ENCODE measurements around the gene BAIAP2L1.
A peak's percentile ranks its signal among the peaks of the same experiment; 100 is the strongest.
"Not testable (repeated sequence)": the region's sequence is repeated elsewhere in the genome, so short reads cannot be mapped to it uniquely, and the experiment has no call there.

BAIAP2L1 gene

GRCh38 chr7:98414205-98414900, 13.5 kb upstream of the BAIAP2L1 start:
- TF ChIP-seq JUND (IDR thresholded peaks at IDR 0.05; ENCODE audit: low read depth) = no peak
- DNase-seq (ENCODE audit: low read depth in 1 of 2, low spot score in 1 of 2) = no peak
- in situ Hi-C loops (cut with HindIII; ENCODE audit: low pct_unique_long_range_greater_than_20kb, low sequenced_read_pairs) = no loop called here

- DNase-seq (ENCODE audit: low read depth in 1 of 2, low spot score in 1 of 2); in situ Hi-C loops (cut with HindIII; ENCODE audit: low pct_unique_long_range_greater_than_20kb, low sequenced_read_pairs): not testable (repeated sequence)
Observed at GRCh38 chr7:98413655-98414054, 12.8 kb upstream of the BAIAP2L1 start.

GRCh38 chr7:98409843-98410242, 9.0 kb upstream of the BAIAP2L1 start:
- DNase-seq (ENCODE audit: low read depth in 1 of 2, low spot score in 1 of 2) = no peak
- in situ Hi-C loops (cut with HindIII; ENCODE audit: low pct_unique_long_range_greater_than_20kb, low sequenced_read_pairs) = no loop called here
- TF ChIP-seq JUND (IDR thresholded peaks at IDR 0.05; ENCODE audit: low read depth) = no peak

- in situ Hi-C loops (cut with HindIII; ENCODE audit: low pct_unique_long_range_greater_than_20kb, low sequenced_read_pairs); DNase-seq (ENCODE audit: low read depth in 1 of 2, low spot score in 1 of 2): not testable (repeated sequence)
Observed at GRCh38 chr7:98408146-98408545, 7.3 kb upstream of the BAIAP2L1 start.

GRCh38 chr7:98406827-98407226, 5.9 kb upstream of the BAIAP2L1 start:
- no peak for DNase-seq (ENCODE audit: low read depth in 1 of 2, low spot score in 1 of 2)
- in situ Hi-C loops (cut with HindIII; ENCODE audit: low pct_unique_long_range_greater_than_20kb, low sequenced_read_pairs) = no loop called here
- no peak for TF ChIP-seq JUND (IDR thresholded peaks at IDR 0.05; ENCODE audit: low read depth)

- no peak for DNase-seq (ENCODE audit: low read depth in 1 of 2, low spot score in 1 of 2)
- in situ Hi-C loops (cut with HindIII; ENCODE audit: low pct_unique_long_range_greater_than_20kb, low sequenced_read_pairs) = no loop called here
- no peak for TF ChIP-seq JUND (IDR thresholded peaks at IDR 0.05; ENCODE audit: low read depth)
Observed at GRCh38 chr7:98404840-98405239, 4.0 kb upstream of the BAIAP2L1 start.

GRCh38 chr7:98399890-98400541, 874 bp downstream of the BAIAP2L1 start:
- peak in 1 of 2 experiments; percentile 89 for DNase-seq (ENCODE audit: low read depth in 1 of 2, low spot score in 1 of 2)
- in situ Hi-C loops (cut with HindIII; ENCODE audit: low pct_unique_long_range_greater_than_20kb, low sequenced_read_pairs) = no loop called here
- TF ChIP-seq JUND (IDR thresholded peaks at IDR 0.05; ENCODE audit: low read depth) = no peak

GRCh38 chr7:98399462-98399861, 1.4 kb downstream of the BAIAP2L1 start:
- DNase-seq (ENCODE audit: low read depth in 1 of 2, low spot score in 1 of 2) = no peak
- in situ Hi-C loops (cut with HindIII; ENCODE audit: low pct_unique_long_range_greater_than_20kb, low sequenced_read_pairs) = no loop called here
- no peak for TF ChIP-seq JUND (IDR thresholded peaks at IDR 0.05; ENCODE audit: low read depth)

GRCh38 chr7:98398567-98399372, 2.1 kb downstream of the BAIAP2L1 start:
- DNase-seq (ENCODE audit: low read depth in 1 of 2, low spot score in 1 of 2) = peak in 1 of 2 experiments; percentile 32
- in situ Hi-C loops (cut with HindIII; ENCODE audit: low pct_unique_long_range_greater_than_20kb, low sequenced_read_pairs) = no loop called here
- TF ChIP-seq JUND (IDR thresholded peaks at IDR 0.05; ENCODE audit: low read depth) = no peak

GRCh38 chr7:98396768-98397167, 4.1 kb downstream of the BAIAP2L1 start:
- no peak for TF ChIP-seq JUND (IDR thresholded peaks at IDR 0.05; ENCODE audit: low read depth)
- in situ Hi-C loops (cut with HindIII; ENCODE audit: low pct_unique_long_range_greater_than_20kb, low sequenced_read_pairs) = no loop called here
- no peak for DNase-seq (ENCODE audit: low read depth in 1 of 2, low spot score in 1 of 2)

- DNase-seq (ENCODE audit: low read depth in 1 of 2, low spot score in 1 of 2) = no peak
- TF ChIP-seq JUND (IDR thresholded peaks at IDR 0.05; ENCODE audit: low read depth) = no peak
- in situ Hi-C loops (cut with HindIII; ENCODE audit: low pct_unique_long_range_greater_than_20kb, low sequenced_read_pairs) = no loop called here
Observed at GRCh38 chr7:98395951-98396350, 4.9 kb downstream of the BAIAP2L1 start.

GRCh38 chr7:98395481-98395880, 5.4 kb downstream of the BAIAP2L1 start:
- no peak for DNase-seq (ENCODE audit: low read depth in 1 of 2, low spot score in 1 of 2)
- in situ Hi-C loops (cut with HindIII; ENCODE audit: low pct_unique_long_range_greater_than_20kb, low sequenced_read_pairs) = no loop called here
- no peak for TF ChIP-seq JUND (IDR thresholded peaks at IDR 0.05; ENCODE audit: low read depth)

- in situ Hi-C loops (cut with HindIII; ENCODE audit: low pct_unique_long_range_greater_than_20kb, low sequenced_read_pairs) = no loop called here
- peak in 1 of 2 experiments; percentile 53 for DNase-seq (ENCODE audit: low read depth in 1 of 2, low spot score in 1 of 2)
- no peak for TF ChIP-seq JUND (IDR thresholded peaks at IDR 0.05; ENCODE audit: low read depth)
Observed at GRCh38 chr7:98394377-98394836, 6.5 kb downstream of the BAIAP2L1 start.

Data from T47D (cell line).